ENCODE data around the gene SELENOO. TPM values are rescaled to one million over a fixed set of nuclear protein-coding genes. Genes with fewer than 3 reads are reported as not detected.

Gene SELENOO
- total RNA-seq, 2 experiments from 2014 or later = 17.4 to 25.5 TPM

DNA sequence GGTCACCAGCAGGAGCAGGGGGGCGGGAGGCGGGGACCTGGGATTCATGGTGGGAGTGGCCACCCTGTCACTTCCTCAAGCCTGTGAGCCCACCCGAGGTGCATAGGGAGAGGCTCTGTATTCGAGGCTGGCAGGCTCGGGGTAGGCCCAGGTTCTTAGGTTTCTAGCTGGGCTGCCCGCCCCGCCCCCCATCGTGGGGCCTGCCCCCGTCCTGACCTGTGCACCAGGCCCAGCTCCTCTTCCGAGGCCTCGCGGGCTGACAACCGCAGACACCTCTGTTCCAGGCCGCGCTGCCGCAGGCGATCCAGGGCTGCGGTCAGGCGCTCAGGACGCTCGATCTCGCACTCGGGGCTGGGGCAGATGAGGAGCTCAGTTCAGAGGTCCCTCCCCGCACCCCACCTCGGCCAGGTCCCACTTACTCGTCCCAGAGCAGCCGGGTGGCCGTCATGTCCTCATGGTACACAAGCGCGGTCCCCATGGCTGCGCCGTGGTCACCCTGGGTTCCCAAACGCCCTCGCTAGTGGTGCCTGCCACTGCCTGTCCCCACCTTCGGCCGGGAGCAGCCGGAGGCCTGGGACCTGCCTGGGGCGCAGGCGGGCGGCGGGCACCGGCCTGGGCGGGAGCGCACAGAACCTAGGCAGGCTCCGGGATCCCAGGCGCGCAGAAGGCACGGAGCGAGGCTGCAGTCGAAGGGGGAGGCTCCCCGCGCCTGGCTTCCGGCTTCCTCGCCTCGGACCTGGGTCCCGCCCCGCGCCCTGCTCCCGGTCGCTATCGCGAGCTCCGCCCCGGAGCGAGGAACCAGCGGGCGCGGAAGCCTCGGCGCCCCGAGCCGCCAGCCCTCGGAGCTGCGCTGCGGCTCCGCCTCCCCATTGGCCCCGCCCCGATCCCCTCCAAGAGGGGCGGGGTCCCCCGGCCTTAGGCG is 50.0 kb downstream of the SELENOO start, which contains the start of gene HDAC10:
TSS of gene HDAC10 (minus strand) at position 711 of the 922 bp plus-strand sequence. CDS start at position 478, 233 bp downstream.
- no peaks in the 10 kb centered on the region for H3K27me3 Mint-ChIP-seq
- H3K4me3 Mint-ChIP-seq = peak within 1 kb of the TSS; percentile 83
- peaks cover 24% of the 10 kb centered on the region for H3K4me1 Mint-ChIP-seq
- peaks cover 7% of the 10 kb centered on the region for H3K36me3 Mint-ChIP-seq (ENCODE audit: low read depth)
- peak; percentile 89 for DNase-seq
- CTCF ChIA-PET = interaction anchor here (0.6 to 2.2 kb wide), 12 partner anchors 8 to 370 kb away, joined by 3 to 13 read pairs (median 4); partner anchors contain the start of gene SCO2
- POLR2A ChIA-PET = no interaction called here
- no peaks in the 10 kb centered on the region for H3K9me3 Mint-ChIP-seq
- peak within 1 kb of the TSS; percentile 76 for H3K27ac Mint-ChIP-seq

DNA sequence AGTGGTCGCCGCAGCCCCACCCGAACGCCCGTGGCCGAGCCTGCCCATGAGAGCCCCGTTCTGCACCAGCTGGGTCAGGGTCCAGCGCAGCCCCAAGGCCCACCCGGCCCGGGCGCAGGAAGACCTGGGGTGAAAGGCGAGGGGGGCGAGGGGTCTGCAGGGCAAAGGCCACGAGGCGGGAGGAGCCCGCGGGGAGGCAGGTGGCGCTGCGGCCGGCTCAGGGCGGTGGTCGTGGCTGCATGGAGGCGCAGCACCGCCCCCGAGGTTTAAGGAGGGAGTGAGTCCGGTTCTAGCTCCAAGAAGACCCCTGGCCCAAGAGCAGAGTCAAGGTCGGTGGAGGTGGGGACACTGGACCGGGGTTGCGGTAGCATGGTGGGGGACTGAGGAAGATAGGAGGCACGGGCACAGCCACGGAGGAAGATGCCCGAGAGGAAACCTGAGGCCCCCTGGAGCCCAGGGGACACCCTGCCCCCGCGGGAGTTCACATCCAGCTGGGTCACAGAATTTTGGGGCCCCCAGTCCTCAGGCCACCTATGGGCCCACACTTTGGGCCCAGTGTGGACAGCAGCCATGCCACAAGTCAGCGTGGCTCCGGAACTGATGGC is 50.8 kb downstream of the SELENOO start:
- Mint-ChIP-seq H3K27me3 (no peaks in the 10 kb centered on the region), H3K4me3 (peak overlapping the region; percentile 27), H3K9me3 (no peaks in the 10 kb centered on the region), H3K36me3 (ENCODE audit: low read depth) (peaks cover 7% of the 10 kb centered on the region), H3K27ac (no peak overlapping the region), H3K4me1 (peaks cover 19% of the 10 kb centered on the region)
- CTCF ChIA-PET = interaction anchor here (0.6 to 2.2 kb wide), 12 partner anchors 8 to 369 kb away, joined by 3 to 13 read pairs (median 4); partner anchors contain the start of gene SCO2
- POLR2A ChIA-PET = no interaction called here
- no peak for DNase-seq

DNA sequence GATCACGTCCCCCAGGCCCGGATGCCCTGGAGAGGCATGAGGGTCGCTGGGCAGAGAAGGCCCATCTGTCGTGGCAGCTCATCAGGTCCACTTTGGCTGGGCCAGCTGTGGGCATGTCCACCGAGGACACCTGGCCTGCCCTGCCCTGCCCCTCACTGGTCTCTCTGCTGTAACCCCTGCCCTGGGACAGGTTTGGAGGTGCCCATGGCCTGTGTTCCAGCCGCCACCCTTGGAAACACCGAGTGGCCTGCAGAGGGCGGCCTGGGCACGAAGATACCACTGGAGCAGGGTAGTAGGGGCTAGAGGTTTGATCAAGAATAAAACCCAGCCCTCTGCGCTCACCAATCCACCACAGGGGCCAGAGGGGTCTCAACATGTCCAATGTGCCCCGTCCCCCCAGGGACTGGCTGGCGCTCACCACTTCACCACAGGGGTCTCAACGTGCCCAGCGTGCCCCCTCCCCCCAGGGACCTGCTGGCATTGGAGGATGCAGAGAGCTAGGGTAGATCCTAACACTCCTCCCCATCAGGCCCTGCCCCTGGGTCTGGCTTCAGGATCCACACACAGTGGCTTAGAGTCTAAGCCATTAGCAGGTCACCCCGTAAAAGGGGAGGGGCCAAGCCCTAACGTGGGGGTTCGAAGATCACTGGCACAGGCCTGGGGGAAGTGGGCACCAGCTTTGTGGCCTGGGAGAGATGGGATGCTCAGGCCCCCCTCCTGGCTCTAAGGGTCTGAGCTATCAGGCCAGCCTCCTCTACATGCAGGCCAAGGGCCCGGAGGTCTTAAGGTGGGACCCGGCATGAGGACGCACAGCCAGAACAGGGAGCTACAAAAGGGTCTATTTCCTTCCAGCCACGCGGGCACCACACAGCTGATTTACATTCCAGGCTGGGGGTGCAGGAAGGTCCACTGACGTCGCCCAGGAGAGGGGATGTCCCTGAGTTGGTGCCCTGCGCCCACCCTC is 51.6 kb downstream of the SELENOO start:
- H3K27ac Mint-ChIP-seq = peak overlapping the region; percentile 68
- ChIA-PET CTCF (interaction anchor here (0.7 to 2.2 kb wide), 13 partner anchors 10 to 369 kb away, joined by 3 to 13 read pairs (median 4); no protein-coding TSS in a partner anchor), POLR2A (no interaction called here)
- no peaks in the 10 kb centered on the region for H3K27me3 Mint-ChIP-seq
- DNase-seq = peak; percentile 76
- H3K9me3 Mint-ChIP-seq = no peaks in the 10 kb centered on the region
- peaks cover 19% of the 10 kb centered on the region for H3K4me1 Mint-ChIP-seq
- peak overlapping the region; percentile 27 for H3K4me3 Mint-ChIP-seq
- peaks cover 5% of the 10 kb centered on the region for H3K36me3 Mint-ChIP-seq (ENCODE audit: low read depth)

DNA sequence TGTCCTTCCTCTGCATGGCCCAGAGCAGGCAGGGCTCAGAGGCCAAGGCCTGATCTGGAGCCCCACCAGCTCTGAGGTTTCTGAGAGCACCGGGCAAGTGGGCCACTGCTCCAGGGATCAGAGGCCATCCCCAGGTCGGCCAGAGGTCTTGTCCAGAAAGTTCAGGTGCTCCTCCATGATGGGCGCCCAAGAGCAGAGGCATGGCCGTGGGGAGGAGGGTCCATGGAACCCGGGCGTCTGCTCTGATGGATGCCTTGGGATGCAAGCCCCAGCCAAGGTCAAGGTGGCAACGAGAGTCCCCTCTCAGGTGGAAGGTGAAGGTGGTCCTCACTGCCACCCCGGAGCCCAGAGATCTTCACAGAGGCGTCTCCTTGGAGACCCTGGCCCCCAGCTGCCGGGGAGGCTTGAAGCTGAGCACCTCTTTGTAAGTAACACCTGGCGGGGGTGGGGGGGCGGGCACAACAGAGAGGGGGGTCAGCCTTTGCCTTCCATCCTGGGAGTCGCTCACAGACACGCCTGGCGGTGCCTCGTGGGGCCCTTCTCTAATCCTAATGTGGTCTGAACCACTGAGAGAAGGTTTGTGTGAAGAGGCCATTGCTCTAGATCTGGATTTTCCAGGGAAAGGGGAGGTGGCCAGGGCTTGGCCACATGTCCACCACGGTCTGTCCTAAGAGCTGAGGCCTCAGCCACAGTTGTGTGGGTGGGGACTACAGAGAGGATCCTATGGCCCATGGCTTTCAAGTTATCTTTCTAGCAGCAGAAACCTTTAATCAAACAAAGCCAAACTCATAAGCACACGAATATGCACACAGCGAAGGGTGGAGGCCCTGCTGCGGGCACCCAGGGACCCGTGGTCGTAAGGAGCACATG is 52.5 kb downstream of the SELENOO start:
- Mint-ChIP-seq H3K27ac (no peak overlapping the region), H3K9me3 (no peaks in the 10 kb centered on the region), H3K36me3 (ENCODE audit: low read depth) (no peaks in the 10 kb centered on the region), H3K27me3 (no peaks in the 10 kb centered on the region), H3K4me1 (peaks cover 12% of the 10 kb centered on the region), H3K4me3 (no peak overlapping the region)
- ChIA-PET CTCF (interaction anchor here (0.7 to 1.1 kb wide), 6 partner anchors 9 to 368 kb away, joined by 3 to 5 read pairs (median 4); no protein-coding TSS in a partner anchor), POLR2A (no interaction called here)
- DNase-seq = no peak

DNA sequence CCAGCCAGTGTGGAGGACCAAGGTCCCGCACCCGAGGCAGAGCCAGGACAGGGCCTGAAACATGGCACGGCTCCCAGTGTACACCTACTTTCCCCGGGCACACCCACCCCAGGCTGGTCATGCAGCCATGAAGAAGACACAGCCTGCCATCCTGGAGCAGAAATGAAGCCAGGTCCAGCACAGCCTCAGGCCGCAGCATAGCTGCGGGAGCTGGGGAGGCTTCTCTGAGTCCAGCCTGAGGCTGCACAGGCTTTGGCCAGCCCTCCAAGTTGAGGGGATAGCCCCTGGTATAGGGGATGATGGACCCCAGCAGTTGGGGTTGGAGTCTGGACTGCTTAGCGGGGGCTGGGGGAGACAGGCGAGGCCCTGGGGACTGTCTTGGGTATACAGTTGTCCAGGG is 53.1 kb downstream of the SELENOO start:
- no peak overlapping the region for H3K4me3 Mint-ChIP-seq
- no peaks in the 10 kb centered on the region for H3K9me3 Mint-ChIP-seq
- no peak for DNase-seq
- H3K27me3 Mint-ChIP-seq = peaks cover under 1% of the 10 kb centered on the region
- ChIA-PET CTCF (no interaction called here), POLR2A (no interaction called here)
- no peaks in the 10 kb centered on the region for H3K36me3 Mint-ChIP-seq (ENCODE audit: low read depth)
- peaks cover 12% of the 10 kb centered on the region for H3K4me1 Mint-ChIP-seq
- H3K27ac Mint-ChIP-seq = no peak overlapping the region

DNA sequence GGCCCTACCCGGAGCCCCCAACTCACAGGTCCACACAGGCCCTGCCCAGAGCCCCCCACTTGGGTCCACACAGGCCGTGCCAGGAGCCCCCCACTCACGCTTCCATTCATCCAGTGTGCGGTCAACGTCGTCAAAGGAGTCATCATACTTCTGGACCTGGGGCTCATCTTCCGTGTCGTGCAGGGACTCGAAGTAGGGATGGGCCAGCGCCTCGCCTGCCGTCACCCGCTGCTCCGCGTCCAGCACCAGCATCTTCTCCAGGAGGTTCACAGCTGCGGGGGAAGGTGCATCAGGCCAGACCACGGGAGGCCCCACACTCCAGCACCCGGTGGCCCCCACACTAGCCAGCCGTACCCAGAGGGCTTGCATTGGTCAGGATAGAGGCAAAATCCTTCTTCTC is 54.3 kb downstream of the SELENOO start:
- Mint-ChIP-seq H3K9me3 (no peaks in the 10 kb centered on the region), H3K27ac (no peak overlapping the region), H3K27me3 (peaks cover 3% of the 10 kb centered on the region), H3K4me3 (no peak overlapping the region), H3K36me3 (ENCODE audit: low read depth) (no peaks in the 10 kb centered on the region), H3K4me1 (peaks cover 8% of the 10 kb centered on the region)
- no peak for DNase-seq
- ChIA-PET POLR2A (no interaction called here), CTCF (interaction anchor here (1.1 to 1.4 kb wide), 2 partner anchors 13 to 18 kb away, joined by 4 read pairs; no protein-coding TSS in a partner anchor)

DNA sequence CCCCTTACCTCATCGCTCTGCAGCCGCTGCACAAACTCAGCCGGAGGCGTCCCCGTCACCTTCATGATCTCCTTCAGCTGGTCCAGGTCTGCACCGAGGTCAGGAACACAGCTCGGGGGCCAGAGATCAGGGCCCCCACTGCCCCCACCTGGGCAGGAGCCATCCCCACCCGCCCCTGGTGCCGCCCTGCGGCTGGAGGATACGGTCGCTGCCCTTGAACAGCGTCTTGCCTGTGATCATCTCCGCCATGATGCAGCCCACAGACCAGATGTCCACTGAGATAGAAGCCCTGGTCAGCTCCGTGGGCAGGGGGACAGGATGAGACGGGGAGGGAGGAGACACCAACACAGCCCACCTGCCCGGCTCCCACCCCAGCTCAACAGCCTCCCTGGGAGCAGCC is 54.8 kb downstream of the SELENOO start:
- Mint-ChIP-seq H3K27ac (no peak overlapping the region), H3K36me3 (ENCODE audit: low read depth) (no peaks in the 10 kb centered on the region), H3K4me3 (no peak overlapping the region), H3K9me3 (no peaks in the 10 kb centered on the region), H3K4me1 (peaks cover 4% of the 10 kb centered on the region), H3K27me3 (peaks cover 4% of the 10 kb centered on the region)
- ChIA-PET CTCF (interaction anchor here (1.1 to 1.4 kb wide), 2 partner anchors 14 to 18 kb away, joined by 4 read pairs; no protein-coding TSS in a partner anchor), POLR2A (no interaction called here)
- DNase-seq = no peak

DNA sequence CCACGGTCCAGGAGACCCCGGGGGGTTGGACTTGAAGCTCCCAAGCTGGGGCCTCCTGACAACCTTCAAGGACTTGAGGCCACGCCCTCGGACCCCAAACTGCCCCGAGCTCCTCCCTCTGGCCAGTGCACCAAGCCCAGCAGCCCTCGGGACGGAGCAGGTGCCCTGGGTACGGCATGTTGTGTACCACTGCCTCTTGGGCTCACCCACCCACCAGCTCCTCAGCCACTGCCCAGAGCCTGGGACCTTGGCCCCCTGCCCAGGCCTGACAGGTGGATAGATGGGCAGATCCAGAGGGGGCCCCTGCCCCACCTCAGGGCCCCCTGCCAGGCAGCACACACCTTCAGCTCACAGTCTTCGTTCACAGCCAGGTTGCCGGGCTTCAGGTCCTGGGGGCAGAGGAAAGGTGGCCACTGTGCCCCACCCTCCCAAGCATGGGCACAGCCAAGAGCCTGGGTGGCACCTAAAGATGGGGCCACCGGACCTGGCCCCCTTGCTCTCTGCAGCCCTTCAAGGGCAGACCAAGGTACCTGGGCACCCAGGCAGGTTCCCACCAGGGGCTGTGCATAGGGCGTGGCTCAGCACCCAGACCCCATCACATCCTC is 55.5 kb downstream of the SELENOO start:
- no peaks in the 10 kb centered on the region for H3K36me3 Mint-ChIP-seq (ENCODE audit: low read depth)
- no peak overlapping the region for H3K27ac Mint-ChIP-seq
- H3K4me3 Mint-ChIP-seq = no peak overlapping the region
- peaks cover 2% of the 10 kb centered on the region for H3K4me1 Mint-ChIP-seq
- ChIA-PET CTCF (interaction anchor here (1.1 to 1.4 kb wide), 2 partner anchors 15 to 17 kb away, joined by 4 read pairs; no protein-coding TSS in a partner anchor), POLR2A (no interaction called here)
- DNase-seq = no peak
- H3K27me3 Mint-ChIP-seq = peaks cover 4% of the 10 kb centered on the region
- H3K9me3 Mint-ChIP-seq = no peaks in the 10 kb centered on the region

DNA sequence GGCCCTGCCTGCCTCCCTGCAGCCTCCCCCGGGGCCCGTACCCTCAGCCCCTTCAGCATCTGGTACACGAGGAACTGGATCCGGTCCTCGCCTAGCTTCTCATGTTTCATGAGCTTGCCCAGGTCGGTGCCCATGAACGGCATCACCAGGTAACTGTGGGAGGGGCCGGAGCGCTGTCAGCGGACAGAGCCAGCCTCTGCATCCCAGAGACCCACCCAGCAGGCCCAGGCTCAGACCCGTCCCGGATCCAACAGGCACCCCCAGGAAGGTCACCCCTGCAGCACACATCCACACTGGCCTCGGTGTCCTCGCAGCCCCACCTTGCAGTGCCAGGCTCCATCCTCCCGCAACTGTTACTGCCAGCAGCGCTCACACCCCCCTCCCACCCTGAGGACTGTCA is 56.2 kb downstream of the SELENOO start:
- CTCF ChIA-PET = no interaction called here
- Mint-ChIP-seq H3K36me3 (ENCODE audit: low read depth) (no peaks in the 10 kb centered on the region), H3K27ac (no peak overlapping the region), H3K9me3 (no peaks in the 10 kb centered on the region), H3K4me3 (no peak overlapping the region), H3K4me1 (peaks cover 2% of the 10 kb centered on the region), H3K27me3 (peaks cover 7% of the 10 kb centered on the region)
- POLR2A ChIA-PET = no interaction called here
- DNase-seq = no peak

DNA sequence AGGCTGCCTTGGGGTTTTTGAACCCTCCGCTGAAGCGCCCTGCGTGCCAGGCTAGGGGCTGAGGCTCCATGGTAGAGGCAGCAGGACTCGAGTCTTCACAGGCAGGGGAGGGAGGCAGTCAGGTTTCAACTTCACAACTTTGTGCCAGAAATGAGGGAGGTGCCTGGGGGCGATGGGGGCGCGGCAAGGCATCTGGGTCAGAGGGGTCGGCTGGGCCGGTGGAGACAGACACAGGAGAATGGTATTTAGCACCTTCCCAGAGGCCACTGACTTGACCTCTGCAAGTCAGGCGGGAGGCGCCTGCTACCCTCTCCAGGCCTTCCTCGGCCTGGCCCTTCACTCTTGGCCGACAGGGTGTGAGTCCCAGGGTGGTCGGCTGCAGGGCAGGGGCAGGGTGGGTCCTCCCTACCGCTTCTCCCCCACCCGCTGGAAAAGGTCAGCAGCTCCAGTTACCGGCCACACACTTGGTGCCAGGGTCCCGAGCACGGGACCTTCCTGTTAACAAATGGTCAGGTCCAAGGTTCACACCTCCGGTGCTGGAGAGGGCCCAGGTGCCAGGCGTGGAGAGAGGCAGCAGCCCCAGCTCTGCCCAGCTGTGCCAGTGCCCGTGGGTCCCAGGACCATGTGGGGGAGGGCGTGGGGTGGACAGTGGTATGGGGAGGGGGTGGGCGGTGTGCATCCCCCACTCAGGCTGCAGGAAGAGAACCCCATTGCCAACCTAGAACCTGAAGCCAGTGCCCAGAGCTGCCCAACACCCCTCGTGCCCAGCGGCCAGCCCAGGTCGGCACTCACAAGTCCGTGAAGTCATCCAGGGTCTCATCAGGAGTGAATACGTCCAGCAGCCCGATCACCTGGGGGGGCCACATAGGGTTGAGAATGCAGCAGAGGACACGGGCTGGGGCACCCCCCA is 56.9 kb downstream of the SELENOO start:
- no peak for DNase-seq
- no peaks in the 10 kb centered on the region for H3K36me3 Mint-ChIP-seq (ENCODE audit: low read depth)
- no peaks in the 10 kb centered on the region for H3K9me3 Mint-ChIP-seq
- POLR2A ChIA-PET = no interaction called here
- peaks cover 11% of the 10 kb centered on the region for H3K27me3 Mint-ChIP-seq
- CTCF ChIA-PET = interaction anchor here (0.8 kb wide), 1 partner anchor 19 kb away, joined by 6 read pairs; no protein-coding TSS in a partner anchor
- no peak overlapping the region for H3K4me3 Mint-ChIP-seq
- no peak overlapping the region for H3K27ac Mint-ChIP-seq
- H3K4me1 Mint-ChIP-seq = peaks cover 6% of the 10 kb centered on the region
